Amygdala (tissue), 56 donors: ENCODE measurements around the gene HAVCR1.
"Not testable (repeated sequence)": the region's sequence is repeated elsewhere in the genome, so short reads cannot be mapped to it uniquely, and the experiment has no call there.

Experiments used
- DNase-seq, 56 donors: peaks; one replicate each; lab custom pipeline; 2025; lab: John Stamatoyannopoulos, UW

HAVCR1 gene

DNA sequence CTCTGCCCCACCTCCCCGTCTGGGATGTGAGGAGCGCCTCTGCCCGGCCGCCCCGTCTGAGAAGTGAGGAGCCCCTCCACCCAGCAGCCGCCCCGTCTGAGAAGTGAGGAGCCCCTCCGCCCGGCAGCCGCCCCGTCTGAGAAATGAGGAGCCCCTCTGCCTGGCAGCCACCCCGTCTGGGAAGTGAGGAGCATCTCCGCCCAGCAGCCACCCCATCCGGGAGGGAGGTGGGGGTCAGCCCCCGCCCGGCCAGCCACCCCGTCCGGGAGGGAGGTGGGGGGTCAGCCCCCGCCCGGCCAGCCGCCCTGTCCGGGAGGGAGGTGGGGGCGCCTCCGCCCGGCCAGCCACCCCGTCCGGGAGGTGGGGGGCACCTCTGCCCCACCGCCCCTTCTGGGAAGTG lies 44.8 kb downstream of the HAVCR1 start:
- not testable (repeated sequence) for DNase-seq

GRCh38 chr5:157006262-157006661 lies 52.7 kb downstream of the HAVCR1 start:
- DNase-seq: no peak

DNA sequence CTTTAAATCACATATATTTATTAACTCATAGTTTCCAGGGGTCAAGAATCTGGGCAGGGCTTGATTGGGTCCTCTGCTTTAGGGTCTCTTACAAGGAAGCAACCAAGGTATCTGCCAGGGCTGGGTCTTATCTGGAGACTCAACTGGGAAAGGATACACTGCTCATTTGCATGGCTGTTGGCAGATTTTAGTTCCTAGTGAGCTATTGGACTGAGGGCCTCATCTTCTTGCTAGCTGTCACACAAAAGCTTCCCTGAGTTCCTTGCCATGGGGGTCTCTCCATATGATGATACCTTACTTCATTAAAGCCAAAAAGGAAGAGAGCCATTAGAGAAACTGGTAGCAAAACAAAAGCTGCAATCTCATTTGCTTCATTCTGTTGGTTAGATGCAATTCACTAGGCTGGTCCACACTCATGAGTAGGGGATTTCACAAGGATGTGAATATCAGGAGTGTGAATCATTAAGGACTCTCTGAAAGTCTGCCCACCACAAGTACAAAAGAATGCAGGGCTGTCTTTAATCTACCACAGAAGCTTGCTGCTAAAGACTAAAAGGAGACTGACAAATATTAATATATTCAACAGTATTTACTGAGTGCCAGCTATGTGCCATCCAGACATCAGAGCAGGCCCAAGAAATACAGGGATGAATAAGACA lies 53.9 kb downstream of the HAVCR1 start:
- DNase-seq: no peak

DNA sequence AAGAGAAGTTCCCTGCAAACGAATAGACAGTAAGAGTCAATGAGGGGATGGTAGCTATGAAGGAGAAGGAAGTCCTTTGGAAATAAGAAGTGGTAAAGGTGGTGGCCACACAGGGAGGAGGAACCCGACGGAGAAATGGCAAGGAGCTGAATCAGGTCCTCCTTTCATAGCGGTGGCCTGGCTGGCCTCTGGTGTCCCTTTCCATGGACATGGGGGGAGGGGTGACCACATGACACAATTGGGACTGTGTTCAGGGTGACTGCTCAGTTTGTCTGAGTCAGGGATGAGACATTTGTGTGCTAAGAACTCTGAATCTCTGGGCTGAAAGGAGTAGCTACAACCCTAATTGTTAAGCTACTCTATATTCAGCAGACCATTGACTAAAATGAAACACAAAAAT lies 67.2 kb downstream of the HAVCR1 start:
- no peak for DNase-seq

DNA sequence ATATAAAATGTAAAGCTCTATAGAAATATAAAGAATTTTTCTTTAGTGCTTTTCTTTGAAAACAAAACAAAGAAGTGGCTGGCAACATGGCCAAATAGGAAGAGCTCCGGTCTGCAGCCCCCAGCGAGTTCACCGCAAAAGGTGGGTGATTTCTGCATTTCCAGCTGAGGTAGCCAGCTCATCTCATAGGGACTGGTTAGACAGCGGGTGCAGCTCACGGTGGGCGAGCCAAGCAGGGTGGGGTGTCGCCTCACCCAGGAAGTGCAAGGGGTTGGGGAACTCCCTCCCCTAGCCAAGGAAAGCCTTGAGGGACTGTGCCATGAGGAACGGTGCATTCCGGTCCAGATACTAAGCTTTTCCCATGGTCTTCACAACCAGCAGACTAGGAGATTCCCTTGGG lies 74.9 kb downstream of the HAVCR1 start:
- no peak for DNase-seq

DNA sequence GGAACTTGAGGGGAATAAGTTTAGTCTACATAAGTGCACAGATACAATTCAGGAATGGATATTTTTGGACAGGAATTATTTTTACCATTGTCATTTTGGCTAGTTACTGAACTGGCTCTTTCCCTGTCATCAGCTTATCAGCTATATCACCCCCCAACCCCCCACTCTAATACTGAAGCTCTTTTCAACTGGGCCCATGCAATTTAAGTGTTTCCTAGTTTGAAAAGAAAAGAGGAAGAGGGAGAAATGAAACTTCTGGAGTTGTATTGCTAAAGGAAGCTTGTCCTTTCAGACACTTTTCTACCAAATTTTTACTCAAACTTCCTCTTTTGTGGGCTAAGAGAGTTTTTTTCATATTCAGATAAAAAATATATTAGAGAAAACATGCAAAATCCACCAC lies 77.4 kb downstream of the HAVCR1 start:
- no peak for DNase-seq
